ENCODE results near the gene STAMBP. TPM values are rescaled to one million over a fixed set of nuclear protein-coding genes. Genes with fewer than 3 reads are reported as not detected.
A peak's percentile ranks its signal among the peaks of the same experiment; 100 is the strongest.
"Not testable (repeated sequence)": the region's sequence is repeated elsewhere in the genome, so short reads cannot be mapped to it uniquely, and the experiment has no call there.

The STAMBP gene
- total RNA-seq: 46.0 TPM

- DNase-seq (ENCODE audit: low spot score): peak; percentile 98
Observed at GRCh38 chr2:73828818-73829570, at the start of gene STAMBP. STAMBP (plus strand) TSS chr2:73828961; CDS start chr2:73830857, 1,896 bp downstream.

GRCh38 chr2:73779467-73780236 lies 49.1 kb upstream of the STAMBP start, which contains the start of gene DUSP11:
DUSP11 (minus strand) TSS chr2:73780103; CDS start chr2:73779974, 129 bp downstream.
- DNase-seq (ENCODE audit: low spot score): peak; percentile 96

- no peak for DNase-seq (ENCODE audit: low spot score)
Observed at GRCh38 chr2:73780237-73780582, 48.6 kb upstream of the STAMBP start.

DNA sequence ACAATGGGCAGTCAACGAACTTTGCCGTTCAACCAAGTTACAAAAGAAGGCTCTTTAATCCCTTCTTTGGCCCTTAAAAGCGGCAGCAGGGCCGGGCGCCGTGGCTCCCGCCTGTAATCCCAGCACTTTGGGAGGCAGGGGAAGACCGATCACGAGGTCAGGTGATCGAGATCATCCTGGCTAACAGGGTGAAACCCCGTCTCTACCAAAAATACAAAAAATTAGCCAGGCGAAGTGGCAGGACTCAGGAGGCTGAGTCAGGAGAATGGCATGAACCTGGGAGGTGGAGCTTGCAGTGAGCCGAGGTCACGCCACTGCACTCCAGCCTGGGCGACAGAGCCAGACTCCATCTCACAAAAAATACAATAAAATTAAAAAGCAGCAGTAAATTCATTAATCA lies 45.4 kb upstream of the STAMBP start:
- not testable (repeated sequence) for DNase-seq (ENCODE audit: low spot score)

GRCh38 chr2:73783883-73784282 lies 44.9 kb upstream of the STAMBP start, which contains the start of gene C2orf78:
C2orf78 (plus strand) TSS chr2:73784183; CDS start chr2:73784310, 127 bp downstream.
- not testable (repeated sequence) for DNase-seq (ENCODE audit: low spot score)

DNA sequence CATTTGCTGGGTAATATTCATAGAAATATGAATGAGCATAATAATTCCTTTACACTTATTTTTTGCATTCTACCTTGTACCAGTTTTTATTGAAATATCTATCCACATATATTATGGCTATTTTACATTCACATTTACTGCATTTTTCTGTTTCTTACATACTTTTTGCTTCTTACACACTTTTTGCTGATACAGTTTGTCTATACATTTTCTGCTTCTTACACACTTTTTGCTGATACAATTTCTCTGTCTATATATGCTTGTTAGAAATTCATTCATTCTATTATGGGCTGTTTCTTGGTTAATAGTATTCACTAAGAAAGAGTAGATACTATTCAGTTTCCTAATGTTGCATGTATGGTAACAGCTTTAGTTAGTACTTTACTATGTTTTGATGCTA lies 16.9 kb upstream of the STAMBP start:
- no peak for DNase-seq (ENCODE audit: low spot score)

DNA sequence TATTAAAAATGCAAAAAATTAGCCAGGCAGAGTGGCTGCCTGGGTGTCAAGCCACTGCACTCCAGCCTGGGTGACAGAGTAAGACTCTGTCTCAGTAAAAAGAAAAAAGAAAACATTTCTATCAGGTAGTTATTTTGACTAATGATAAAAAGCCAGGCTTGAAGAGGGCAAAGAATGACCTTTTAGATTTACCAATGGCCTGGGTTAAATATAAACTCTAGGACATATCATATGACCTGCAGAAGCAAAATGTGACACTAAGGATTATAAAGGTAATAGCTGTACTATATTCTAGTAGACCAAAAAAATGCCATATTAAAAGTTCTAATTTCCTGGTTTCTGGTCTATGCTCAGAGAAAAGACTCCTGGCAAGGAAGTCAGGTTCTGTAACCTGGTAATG lies 16.1 kb upstream of the STAMBP start:
- no peak for DNase-seq (ENCODE audit: low spot score)

GRCh38 chr2:73818296-73818695 lies 10.5 kb upstream of the STAMBP start:
- no peak for DNase-seq (ENCODE audit: low spot score)

- DNase-seq (ENCODE audit: low spot score): no peak
Observed at GRCh38 chr2:73821227-73821626, 7.5 kb upstream of the STAMBP start.

DNA sequence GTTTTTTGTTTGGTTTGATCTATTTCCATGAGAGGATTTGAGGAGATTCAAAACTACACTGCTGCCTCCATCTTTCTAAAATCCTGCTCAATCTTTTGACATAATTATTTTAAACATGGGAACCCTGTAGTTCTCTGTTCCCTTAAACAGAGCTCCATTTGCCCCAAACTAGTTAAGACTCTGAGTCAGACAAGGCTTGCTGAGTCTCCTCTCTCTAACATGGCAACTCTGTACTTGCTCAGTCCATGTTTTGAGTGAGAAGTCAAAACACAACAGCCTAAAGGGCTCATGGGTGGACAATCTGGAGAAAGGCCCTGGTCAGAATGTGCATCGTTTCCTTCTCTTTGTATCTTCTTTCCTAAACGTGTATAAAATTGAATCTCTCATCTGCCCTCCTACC lies 7.1 kb upstream of the STAMBP start:
- no peak for DNase-seq (ENCODE audit: low spot score)

- no peak for DNase-seq (ENCODE audit: low spot score)
Observed at GRCh38 chr2:73822276-73822675, 6.5 kb upstream of the STAMBP start.

GRCh38 chr2:73822991-73823390 lies 5.8 kb upstream of the STAMBP start:
- no peak for DNase-seq (ENCODE audit: low spot score)

GRCh38 chr2:73823416-73823815 lies 5.3 kb upstream of the STAMBP start:
- DNase-seq (ENCODE audit: low spot score): no peak

GRCh38 chr2:73823916-73824523 lies 4.7 kb upstream of the STAMBP start:
- DNase-seq (ENCODE audit: low spot score): peak; percentile 56

- no peak for DNase-seq (ENCODE audit: low spot score)
Observed at GRCh38 chr2:73825408-73825807, 3.4 kb upstream of the STAMBP start.

- no peak for DNase-seq (ENCODE audit: low spot score)
Observed at GRCh38 chr2:73827018-73827417, 1.7 kb upstream of the STAMBP start.

DNA sequence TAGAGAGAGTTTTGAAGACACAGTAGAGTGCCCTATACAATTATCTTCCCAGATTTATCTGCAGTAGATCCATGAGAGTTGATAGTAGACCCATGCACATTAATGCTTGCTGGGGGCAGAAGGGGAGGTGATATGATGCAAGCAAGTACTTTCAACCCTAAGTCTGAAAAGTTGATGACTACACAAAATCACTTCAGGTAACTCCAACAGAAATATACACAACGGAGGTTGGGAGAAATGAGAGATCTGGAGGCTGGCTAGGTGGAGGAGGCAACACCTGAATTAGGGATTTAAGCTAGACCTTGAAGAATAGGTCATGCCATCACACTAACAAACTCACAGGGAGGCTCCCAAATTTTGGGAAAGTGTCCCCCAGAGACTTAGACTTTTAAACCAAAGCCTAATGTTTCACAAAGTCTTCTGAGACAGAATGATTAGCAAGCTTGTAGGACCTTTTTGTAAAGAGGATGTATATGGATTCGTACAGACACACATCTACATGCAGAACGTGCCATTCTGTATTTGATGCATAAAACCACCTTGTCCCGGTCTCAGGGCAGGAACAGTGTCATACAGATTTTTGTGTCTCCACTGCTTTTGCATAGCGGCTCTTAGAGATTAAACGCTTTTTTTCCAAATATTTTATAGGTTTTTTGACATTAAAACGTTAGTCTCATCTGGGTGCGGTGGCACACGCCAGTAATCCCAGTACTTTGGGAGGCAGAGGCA lies 937 bp upstream of the STAMBP start:
- DNase-seq (ENCODE audit: low spot score): no peak

GRCh38 chr2:73828389-73828817 lies 358 bp upstream of the STAMBP start:
- DNase-seq (ENCODE audit: low spot score): no peak

DNA sequence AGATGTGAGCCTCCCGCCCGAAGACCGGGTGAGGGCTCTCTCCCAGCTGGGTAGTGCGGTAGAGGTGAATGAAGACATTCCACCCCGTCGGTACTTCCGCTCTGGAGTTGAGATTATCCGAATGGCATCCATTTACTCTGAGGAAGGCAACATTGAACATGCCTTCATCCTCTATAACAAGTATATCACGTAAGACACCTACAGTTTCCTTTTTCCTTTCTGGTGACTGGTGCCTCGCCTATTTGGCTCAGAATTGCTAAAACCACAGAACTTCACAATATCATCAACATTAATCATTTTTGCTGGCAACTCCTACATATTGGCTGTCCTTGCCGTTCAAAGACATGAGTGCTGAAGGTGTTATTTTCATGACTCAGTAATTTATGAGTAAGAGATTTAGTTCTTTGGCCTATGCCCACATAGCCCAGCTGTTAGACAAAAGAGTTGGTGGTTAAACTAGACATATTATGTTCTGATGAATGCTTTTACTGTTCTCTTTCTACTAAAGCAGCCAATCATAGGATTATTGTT lies 2.2 kb downstream of the STAMBP start:
- no peak for DNase-seq (ENCODE audit: low spot score)

- DNase-seq (ENCODE audit: low spot score): no peak
Observed at GRCh38 chr2:73832930-73833329, 4.2 kb downstream of the STAMBP start.

DNA sequence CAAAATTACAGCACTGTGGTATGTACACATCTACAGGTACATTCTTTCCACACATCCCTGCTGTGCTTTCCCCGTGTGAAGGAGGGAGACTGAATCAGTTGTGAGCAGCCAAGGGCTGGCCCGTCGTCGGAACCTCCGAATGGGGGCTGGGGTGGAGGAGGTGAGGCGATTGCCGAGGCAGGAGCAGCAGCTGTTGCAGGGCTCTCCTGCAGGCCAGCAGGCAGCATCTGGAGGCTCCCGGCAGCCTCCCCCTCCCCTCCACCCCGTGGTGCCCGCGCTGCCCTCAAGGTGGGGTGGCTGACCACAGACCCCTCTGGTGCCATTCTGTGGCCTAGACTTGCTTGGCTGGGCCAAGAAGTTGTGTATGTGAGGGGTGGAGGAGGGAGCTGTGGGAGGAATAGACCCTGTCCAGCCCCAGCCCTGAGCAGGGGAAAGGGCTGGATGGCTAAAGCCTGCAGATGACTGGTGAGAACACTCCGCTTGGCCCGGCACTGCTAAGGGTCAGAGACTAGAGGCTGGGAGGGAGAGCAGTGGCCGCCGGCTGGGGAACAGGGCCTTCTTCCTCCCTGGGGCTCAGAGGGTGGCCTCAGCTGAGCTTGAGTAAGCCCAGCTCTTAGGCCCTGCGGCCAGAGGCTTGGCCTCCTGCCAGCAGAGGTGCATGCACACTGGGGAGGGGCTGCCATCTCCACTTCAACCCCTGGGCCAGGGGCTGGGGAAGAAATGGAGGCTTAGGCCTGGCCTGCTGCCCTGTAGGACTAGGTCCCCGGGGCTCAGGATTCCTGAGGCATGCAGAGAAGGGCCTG lies 7.6 kb downstream of the STAMBP start:
- no peak for DNase-seq (ENCODE audit: low spot score)

All from ureter (tissue), 1 donor.